GM10266 (cell line): ENCODE data around the gene AARS1.
"Not testable (repeated sequence)": the region's sequence is repeated elsewhere in the genome, so short reads cannot be mapped to it uniquely, and the experiment has no call there.

ENCODE experiments used
- DNase-seq: peaks from one replicate; pipeline ENCODE4 v3.0.0; 2012; ENCODE audit errors: extremely low spot score
- CTCF ChIP-seq: IDR thresholded peaks from 2 replicates; pipeline ENCODE4 v1.5.1; 2012; ENCODE audit warnings: mild to moderate bottlenecking, low read depth; ENCODE audit not compliant: control insufficient read depth, insufficient read depth; ENCODE audit errors: missing control alignments

The AARS1 gene

GRCh38 chr16:70289229-70290094, at the start of gene AARS1:
AARS1 (minus strand) TSS chr16:70289506; CDS start chr16:70282763, 6,743 bp downstream.
- no peak for TF ChIP-seq CTCF
- peak; percentile 98 for DNase-seq

- TF ChIP-seq CTCF: no peak
- no peak for DNase-seq
Measured at GRCh38 chr16:70337814-70338213, 48.5 kb upstream of the AARS1 start.

GRCh38 chr16:70332728-70333127, 43.4 kb upstream of the AARS1 start:
- DNase-seq: not testable (repeated sequence)

- no peak for DNase-seq
- peak; percentile 53 for TF ChIP-seq CTCF
Measured at GRCh38 chr16:70331588-70332358, 42.5 kb upstream of the AARS1 start.

- no peak for TF ChIP-seq CTCF
- no peak for DNase-seq
Measured at GRCh38 chr16:70331091-70331490, 41.8 kb upstream of the AARS1 start.

- DNase-seq: no peak
- TF ChIP-seq CTCF: no peak
Measured at GRCh38 chr16:70324998-70325747, 35.9 kb upstream of the AARS1 start.

- TF ChIP-seq CTCF: no peak
- no peak for DNase-seq
Measured at GRCh38 chr16:70320121-70320520, 30.8 kb upstream of the AARS1 start.

- DNase-seq: not testable (repeated sequence)
Measured at GRCh38 chr16:70307726-70308125, 18.4 kb upstream of the AARS1 start.
